SU-DHL-6 (cell line): Measurements from ENCODE around the gene C2orf42.
"Not testable (repeated sequence)": the region's sequence is repeated elsewhere in the genome, so short reads cannot be mapped to it uniquely, and the experiment has no call there.

ENCODE experiments used
- EZH2phosphoT487 ChIP-seq: fragments of 200-600 bp; sonication (generic), shearing (Covaris generic); conservative IDR thresholded peaks from 2 replicates; pipeline ENCODE4 v1.6.1; 2018; ENCODE audit warnings: mild to moderate bottlenecking, antibody characterized with exemption, low read length, moderate library complexity, mixed read lengths
- TF ChIP-seq, protein P1 (sequence below): fragments of 200-600 bp; sonication (generic); IDR thresholded peaks from one replicate; pipeline ENCODE4 v1.5.1; 2017; ENCODE audit warnings: antibody characterized with exemption, mild to moderate bottlenecking, low read length, moderate library complexity; ENCODE audit not compliant: insufficient read depth, poor library complexity, severe bottlenecking

DNA sequence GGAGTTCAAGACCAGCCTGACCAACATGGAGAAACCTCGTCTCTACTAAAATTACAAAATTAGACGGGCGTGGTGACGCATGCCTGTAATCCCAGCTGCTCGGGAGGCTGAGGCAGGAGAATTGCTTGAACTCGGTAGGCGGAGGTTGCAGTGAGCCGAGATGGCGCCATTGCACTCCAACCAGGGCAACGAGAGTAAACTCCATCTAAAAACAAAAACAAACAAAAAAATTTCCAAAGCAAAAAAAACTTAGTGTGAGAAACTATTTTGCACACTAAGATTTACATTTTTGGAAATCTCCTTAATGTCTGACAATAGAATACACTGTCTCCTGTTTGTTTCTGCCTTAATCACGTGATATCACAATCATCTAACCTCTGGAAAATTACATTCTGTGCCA is 89.1 kb downstream of the C2orf42 start:
- TF ChIP-seq, protein P1, sequence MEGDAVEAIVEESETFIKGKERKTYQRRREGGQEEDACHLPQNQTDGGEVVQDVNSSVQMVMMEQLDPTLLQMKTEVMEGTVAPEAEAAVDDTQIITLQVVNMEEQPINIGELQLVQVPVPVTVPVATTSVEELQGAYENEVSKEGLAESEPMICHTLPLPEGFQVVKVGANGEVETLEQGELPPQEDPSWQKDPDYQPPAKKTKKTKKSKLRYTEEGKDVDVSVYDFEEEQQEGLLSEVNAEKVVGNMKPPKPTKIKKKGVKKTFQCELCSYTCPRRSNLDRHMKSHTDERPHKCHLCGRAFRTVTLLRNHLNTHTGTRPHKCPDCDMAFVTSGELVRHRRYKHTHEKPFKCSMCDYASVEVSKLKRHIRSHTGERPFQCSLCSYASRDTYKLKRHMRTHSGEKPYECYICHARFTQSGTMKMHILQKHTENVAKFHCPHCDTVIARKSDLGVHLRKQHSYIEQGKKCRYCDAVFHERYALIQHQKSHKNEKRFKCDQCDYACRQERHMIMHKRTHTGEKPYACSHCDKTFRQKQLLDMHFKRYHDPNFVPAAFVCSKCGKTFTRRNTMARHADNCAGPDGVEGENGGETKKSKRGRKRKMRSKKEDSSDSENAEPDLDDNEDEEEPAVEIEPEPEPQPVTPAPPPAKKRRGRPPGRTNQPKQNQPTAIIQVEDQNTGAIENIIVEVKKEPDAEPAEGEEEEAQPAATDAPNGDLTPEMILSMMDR = not testable (repeated sequence)
- TF ChIP-seq EZH2phosphoT487 = not testable (repeated sequence)
